ENCODE data around the gene UTF1. TPM values are rescaled to one million over a fixed set of nuclear protein-coding genes. Genes with fewer than 3 reads are reported as not detected.

UTF1 gene
- total RNA-seq, 1 donor from 2014 or later, result 0.61 TPM

DNA sequence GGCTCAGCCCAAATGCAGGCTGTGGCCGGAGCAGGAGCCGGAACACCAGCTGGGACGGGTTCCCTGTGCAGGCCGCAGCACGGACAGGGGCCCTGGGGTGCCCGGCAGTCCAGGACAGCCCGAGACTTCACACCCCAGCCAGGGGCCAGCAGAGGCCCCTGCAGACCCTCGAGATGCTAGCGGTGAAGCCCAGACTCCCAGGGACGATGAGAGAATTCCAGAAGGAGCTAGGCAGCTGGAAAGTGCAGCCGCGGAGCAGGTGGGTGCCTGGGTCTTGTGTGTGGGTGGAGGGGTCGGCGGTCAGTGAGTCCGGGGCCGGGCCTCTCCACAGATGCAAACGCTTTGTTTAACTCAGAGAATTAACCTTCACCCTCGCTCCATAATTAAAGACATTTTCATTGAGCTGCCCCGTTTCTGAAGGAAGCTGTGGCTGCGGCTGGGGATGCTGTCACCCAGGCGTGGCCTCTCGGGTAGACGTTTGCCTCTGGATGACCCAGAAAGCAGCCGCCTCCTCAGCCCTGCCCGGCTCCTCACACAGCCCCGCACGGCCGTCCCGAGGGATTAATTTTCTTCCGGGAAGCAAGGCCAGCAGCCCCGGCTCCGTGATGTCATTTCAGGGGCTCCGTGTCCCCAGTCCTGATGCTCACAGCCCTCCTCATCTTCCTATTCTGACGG, 43.5 kb upstream of the UTF1 start:
- peaks cover 8% of the 10 kb centered on the region for H3K4me1 Mint-ChIP-seq (ENCODE audit: low read depth, unreplicated experiment)
- H3K27me3 Mint-ChIP-seq (ENCODE audit: unreplicated experiment), result peaks cover 8% of the 10 kb centered on the region
- TF ChIP-seq, protein P1, sequence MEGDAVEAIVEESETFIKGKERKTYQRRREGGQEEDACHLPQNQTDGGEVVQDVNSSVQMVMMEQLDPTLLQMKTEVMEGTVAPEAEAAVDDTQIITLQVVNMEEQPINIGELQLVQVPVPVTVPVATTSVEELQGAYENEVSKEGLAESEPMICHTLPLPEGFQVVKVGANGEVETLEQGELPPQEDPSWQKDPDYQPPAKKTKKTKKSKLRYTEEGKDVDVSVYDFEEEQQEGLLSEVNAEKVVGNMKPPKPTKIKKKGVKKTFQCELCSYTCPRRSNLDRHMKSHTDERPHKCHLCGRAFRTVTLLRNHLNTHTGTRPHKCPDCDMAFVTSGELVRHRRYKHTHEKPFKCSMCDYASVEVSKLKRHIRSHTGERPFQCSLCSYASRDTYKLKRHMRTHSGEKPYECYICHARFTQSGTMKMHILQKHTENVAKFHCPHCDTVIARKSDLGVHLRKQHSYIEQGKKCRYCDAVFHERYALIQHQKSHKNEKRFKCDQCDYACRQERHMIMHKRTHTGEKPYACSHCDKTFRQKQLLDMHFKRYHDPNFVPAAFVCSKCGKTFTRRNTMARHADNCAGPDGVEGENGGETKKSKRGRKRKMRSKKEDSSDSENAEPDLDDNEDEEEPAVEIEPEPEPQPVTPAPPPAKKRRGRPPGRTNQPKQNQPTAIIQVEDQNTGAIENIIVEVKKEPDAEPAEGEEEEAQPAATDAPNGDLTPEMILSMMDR (IDR thresholded peaks at IDR 0.05; ENCODE audit: partially characterized antibody, unreplicated experiment), result no peak
- peak overlapping the region; percentile 65 for H3K4me3 Mint-ChIP-seq (ENCODE audit: unreplicated experiment)
- no peaks in the 10 kb centered on the region for H3K36me3 Mint-ChIP-seq (ENCODE audit: unreplicated experiment)
- peak overlapping the region; percentile 59 for H3K27ac Mint-ChIP-seq (ENCODE audit: unreplicated experiment)
- H3K9me3 Mint-ChIP-seq (ENCODE audit: unreplicated experiment), result peaks cover 7% of the 10 kb centered on the region
- DNase-seq, result peak; percentile 74

DNA sequence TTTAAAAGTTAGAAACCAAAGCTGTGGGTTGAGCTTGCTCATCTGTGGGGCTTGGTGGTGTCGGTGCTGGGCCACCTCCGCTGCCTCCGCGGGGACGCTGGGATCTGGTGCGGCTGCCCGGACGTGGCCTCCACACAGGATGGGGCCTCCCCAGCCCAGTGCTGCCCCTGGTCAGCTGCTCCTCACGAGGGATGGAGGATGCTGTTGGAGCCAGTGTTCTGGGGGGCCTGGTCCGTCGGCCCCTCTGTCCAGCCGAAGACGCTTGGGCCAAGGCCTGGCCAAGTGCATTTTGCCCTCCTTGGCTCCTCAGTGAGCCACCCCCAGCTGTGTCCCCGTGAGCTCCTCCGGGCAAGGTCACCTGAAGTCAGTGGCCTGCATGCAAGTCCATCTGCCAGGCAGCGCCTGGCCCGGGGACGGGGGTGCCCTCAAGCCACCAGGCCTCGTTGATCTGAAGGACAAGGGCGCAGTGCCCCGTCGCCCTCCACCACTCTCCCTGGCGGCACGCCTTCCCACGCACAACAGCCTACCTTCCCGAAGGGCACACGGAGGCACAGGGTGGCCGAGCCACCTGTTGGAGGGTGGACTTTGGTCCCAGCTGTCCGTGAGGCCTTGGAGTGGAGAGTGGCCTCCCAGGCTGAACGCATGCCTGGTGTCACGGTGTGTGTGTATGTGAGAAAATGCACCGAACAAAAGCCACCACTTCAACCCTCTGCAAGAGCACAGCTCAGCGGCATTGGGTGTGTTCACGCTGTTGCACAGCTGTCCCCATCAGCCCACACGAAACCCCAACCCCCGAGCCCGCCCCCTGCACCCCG, 42.7 kb upstream of the UTF1 start:
- peaks cover 12% of the 10 kb centered on the region for H3K9me3 Mint-ChIP-seq (ENCODE audit: unreplicated experiment)
- H3K27me3 Mint-ChIP-seq (ENCODE audit: unreplicated experiment), result peaks cover 6% of the 10 kb centered on the region
- H3K36me3 Mint-ChIP-seq (ENCODE audit: unreplicated experiment), result peaks cover 5% of the 10 kb centered on the region
- TF ChIP-seq, protein P1 (IDR thresholded peaks at IDR 0.05; ENCODE audit: partially characterized antibody, unreplicated experiment), result no peak
- no peak overlapping the region for H3K4me3 Mint-ChIP-seq (ENCODE audit: unreplicated experiment)
- peaks cover 8% of the 10 kb centered on the region for H3K4me1 Mint-ChIP-seq (ENCODE audit: low read depth, unreplicated experiment)
- DNase-seq, result peak; percentile 14
- peak overlapping the region; percentile 59 for H3K27ac Mint-ChIP-seq (ENCODE audit: unreplicated experiment)

DNA sequence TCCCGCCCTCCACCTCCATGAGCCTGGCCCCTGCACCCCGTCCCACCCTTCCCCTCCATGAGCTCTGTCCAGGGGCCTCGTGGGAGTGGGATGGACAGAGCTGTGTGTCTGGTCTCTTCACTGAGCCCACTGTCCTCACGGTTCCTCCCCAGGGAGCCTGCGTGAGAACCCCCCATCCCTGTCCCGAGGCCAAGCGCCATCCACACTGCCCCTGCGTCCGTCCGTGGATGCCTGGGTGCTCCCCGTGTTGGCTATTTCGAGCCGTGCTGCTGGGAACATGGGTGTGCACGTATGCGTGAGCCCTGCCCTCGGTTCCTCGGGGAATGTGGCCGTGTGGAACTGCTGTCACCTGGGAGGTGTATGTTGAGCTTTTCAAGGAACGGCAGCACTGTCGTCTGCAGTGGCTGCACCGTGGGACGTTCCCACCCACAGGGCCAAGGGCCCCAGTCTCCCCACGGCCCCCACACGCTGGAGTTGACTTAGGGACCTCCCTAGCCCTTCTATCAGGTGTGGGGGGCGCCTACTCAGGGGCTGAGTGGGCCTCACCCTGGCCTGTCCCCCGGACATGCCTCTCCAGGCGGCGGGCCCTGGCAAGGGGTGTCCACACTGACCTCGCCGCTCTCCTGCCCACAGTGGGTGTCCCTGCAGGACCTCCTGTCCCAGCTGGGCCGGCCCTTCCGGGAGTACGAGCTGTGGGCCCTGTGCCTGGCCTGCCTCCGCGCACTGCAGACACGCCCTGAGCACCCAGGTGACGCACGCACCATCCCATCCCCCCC, 41.9 kb upstream of the UTF1 start:
- TF ChIP-seq, protein P1 (IDR thresholded peaks at IDR 0.05; ENCODE audit: partially characterized antibody, unreplicated experiment), result no peak
- Mint-ChIP-seq H3K27ac (ENCODE audit: unreplicated experiment) (no peak overlapping the region), H3K27me3 (ENCODE audit: unreplicated experiment) (peaks cover 6% of the 10 kb centered on the region), H3K4me1 (ENCODE audit: low read depth, unreplicated experiment) (peaks cover 8% of the 10 kb centered on the region), H3K36me3 (ENCODE audit: unreplicated experiment) (peaks cover 10% of the 10 kb centered on the region), H3K9me3 (ENCODE audit: unreplicated experiment) (peaks cover 13% of the 10 kb centered on the region), H3K4me3 (ENCODE audit: unreplicated experiment) (no peak overlapping the region)
- DNase-seq, result peak; percentile 14

DNA sequence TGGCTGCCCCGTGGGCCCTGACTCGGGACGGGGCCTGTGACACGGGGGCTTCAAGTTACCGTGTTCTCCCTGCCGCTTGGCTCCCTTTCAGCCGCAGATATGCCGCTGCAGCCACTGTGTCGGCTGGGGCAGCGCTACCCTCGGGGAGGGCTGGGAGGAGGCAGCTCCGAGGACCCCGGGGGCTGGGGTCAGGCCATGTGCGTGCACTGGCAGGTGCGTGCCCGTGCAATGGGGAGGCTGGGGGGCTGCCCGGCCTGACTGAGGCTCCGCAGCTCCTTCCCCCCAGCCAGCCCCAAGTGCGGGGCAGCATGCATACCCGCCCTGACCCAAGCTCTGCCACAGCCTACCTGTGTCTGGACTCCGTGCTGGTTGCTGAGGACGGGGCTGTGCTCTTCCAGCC, 40.8 kb upstream of the UTF1 start:
- TF ChIP-seq, protein P1 (IDR thresholded peaks at IDR 0.05; ENCODE audit: partially characterized antibody, unreplicated experiment), result no peak
- Mint-ChIP-seq H3K4me1 (ENCODE audit: low read depth, unreplicated experiment) (peaks cover 5% of the 10 kb centered on the region), H3K4me3 (ENCODE audit: unreplicated experiment) (no peak overlapping the region), H3K36me3 (ENCODE audit: unreplicated experiment) (peaks cover 10% of the 10 kb centered on the region), H3K27me3 (ENCODE audit: unreplicated experiment) (peaks cover 3% of the 10 kb centered on the region), H3K27ac (ENCODE audit: unreplicated experiment) (no peak overlapping the region), H3K9me3 (ENCODE audit: unreplicated experiment) (peaks cover 16% of the 10 kb centered on the region)
- DNase-seq, result peak; percentile 16
